HEK293 (cell line): ENCODE results near the gene INHA.

Experiments
- ZNF792 ChIP-seq: fragments of 450-650 bp; formaldehyde crosslinking; IDR thresholded peaks from 2 replicates; pipeline ENCODE4 v1.5.1; 2016; ENCODE audit warnings: missing biosample characterization, missing genetic modification characterization
- TF ChIP-seq, protein P1 (sequence below): fragments of 450-650 bp; formaldehyde crosslinking; IDR thresholded peaks from 2 replicates; pipeline ENCODE4 v1.5.1; 2016; ENCODE audit warnings: missing biosample characterization, missing genetic modification characterization

- no peak for TF ChIP-seq ZNF792 (tag by site-specific recombination)
- TF ChIP-seq, protein P1, sequence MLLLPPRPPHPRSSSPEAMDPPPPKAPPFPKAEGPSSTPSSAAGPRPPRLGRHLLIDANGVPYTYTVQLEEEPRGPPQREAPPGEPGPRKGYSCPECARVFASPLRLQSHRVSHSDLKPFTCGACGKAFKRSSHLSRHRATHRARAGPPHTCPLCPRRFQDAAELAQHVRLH (tag by site-specific recombination): no peak
Observed at GRCh38 chr2:219536425-219536824, 35.7 kb upstream of the INHA start.
